ENCODE results near the gene CCL17.
"Not testable (repeated sequence)": the region's sequence is repeated elsewhere in the genome, so short reads cannot be mapped to it uniquely, and the experiment has no call there.

CCL17 gene

DNA sequence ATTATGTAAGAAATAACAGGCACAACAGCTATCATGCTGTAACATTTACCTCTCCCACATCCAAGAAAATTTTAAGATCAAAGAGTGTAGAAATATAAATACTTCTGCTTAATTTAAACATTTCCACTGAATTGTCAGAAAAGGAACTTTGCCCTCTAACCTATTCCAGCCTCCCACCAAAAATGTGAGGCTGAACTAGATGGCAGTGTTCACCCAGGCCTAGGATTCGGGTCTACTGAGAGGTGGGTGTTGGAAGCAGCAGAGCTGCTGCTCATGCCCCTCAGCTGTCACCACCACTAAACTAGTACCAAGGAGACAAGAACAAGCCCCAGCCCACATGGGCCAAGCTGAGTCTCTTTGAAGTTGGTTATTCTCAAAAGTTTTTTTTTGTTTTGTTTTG, 31.3 kb downstream of the CCL17 start:
- no peak for FAIRE-seq

DNA sequence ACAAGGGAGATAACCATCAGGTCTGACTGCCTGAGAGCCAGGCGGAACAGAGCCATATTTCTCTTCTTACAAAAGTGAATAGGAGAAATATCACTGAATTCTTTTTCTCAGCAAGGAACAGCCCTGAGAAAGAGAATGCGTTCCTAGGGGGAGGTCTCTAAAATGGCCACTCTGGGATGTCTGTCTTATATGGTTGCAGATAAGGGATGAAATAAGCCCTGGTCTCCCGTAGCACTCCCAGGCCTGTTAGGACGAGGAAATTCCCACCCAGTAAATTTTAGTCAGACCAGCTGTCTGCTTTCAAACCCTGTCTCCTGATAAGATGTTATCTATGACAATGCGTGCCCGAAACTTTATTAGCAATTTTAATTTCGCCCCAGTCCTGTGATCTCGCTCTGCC, 35.4 kb downstream of the CCL17 start:
- not testable (repeated sequence) for FAIRE-seq

DNA sequence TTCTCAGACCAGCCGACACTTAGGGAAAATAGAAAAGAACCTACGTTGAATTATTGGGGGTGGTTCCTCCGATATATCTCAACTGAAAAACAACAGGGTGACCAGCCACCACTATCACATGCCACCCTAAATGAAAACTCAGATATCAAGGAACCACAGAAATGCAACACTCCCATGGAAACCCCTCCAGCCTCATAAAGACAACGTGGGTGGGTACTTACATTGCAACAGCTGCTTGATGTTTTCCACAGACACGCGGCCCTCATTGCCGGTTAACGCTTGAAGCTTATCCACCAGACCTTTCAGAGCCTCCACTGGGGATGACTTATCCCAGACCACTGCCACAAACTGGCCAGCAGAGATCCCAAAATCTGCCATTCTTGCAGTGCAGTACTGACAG, 36.0 kb downstream of the CCL17 start:
- FAIRE-seq: not testable (repeated sequence)

DNA sequence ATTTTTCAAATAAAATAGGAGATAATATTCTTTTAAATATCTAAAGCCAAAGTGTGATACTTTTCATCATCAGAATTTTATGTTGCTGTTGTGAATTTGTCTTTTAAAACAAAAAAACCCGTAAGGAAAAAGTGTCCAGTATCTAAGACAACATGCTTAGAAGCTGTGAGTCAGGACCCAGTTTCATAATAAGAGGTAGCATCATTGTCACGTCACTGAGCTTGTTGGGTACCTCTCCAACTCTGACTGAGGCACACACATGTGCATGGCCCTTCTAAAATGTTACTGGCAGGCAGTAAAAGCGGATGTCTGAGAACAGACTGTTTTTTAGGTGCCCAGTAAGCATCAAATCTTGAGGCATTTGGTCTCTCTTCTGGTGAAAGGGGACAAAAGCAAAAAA, 40.1 kb downstream of the CCL17 start:
- no peak for FAIRE-seq

DNA sequence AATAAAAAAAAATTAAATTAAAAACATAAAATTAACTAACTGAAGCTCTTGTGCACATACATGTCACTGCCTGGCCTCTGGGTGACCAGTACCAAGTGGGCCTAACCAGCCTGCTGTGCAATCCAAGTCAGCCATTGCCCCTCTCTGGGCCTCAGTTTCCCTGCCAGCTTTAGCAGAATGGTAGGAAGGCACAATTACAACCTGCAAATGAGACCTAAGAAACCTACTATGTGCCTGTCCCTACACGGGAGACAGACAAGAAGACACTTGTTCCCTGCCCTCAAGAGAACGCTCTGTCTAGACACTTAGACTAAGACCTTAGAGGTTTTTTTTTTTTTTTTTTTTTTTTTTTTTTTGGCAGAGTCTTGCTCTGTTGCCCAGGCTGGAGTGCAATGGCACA, 40.9 kb downstream of the CCL17 start:
- FAIRE-seq: no peak

DNA sequence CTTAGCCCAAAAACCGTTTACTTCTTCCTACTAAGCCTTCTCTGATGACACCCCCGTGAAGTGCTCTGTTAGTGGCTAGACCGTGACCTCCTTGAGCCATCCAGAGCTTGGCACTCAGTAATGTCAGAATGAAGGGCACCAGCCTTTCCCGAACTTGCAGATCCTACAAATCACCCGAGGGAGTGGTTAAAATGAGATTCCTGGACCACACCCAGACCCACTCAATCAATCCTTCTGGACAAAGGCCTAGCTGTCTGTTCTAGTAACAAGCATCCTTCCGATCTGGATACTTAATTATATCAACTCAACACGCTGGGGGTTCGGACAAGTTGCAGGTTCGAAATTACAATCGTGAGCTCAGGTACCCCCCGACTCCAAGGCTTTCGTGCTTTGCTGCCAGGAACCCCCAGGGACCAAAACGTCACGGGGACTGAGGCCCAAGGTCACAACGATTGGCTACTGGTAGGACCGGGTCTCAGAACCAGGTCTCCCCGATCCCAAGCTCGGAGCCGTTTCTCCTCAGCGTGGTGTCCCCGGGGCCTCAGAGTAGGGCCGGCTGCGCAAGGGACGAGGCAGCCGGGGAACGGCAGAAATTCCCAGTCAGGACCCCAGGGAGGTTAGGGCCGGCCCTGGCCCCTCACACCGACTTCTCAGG, 42.1 kb downstream of the CCL17 start:
- no peak for FAIRE-seq

DNA sequence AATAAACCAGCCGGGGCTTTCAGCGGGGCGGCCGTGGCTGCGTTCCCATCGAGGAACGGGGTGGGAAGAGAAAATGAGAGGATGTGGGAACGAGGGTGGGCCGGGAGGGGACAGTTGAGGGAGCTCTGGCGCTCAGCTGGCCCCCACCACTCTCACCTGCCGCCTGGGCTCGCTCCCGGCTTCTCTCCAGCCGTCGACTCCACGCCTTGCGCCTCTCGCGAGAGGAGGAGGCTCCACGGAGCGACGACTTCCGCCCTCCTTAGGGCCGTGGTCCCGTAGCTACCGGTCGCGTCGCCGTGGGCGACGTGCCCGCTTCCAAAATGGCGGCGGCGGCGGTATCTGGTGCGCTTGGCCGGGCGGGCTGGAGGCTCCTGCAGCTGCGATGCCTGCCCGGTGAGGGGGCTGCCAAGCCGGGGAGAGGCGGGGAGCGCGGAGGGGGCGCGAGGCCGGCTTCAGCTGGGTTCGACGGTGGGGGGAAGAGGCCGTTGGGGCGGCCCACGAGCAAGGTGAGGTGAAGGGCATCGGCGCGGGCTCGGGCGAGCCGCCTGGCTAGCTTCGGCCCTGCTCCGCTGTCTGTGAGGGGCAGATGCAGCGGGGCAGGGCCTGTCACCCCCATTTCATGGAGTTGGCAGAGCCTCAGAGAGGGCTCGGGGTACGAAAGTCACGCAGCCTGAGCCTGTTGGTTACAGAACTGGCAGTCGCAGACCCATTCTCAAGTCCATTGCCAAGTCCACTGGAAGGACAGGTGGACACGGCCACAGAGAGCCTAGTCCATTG, 42.8 kb downstream of the CCL17 start, which contains the start of the genes CIAPIN1 and COQ9:
CIAPIN1 (minus strand) TSS at position 200 of the 777 bp plus-strand sequence. CDS start 6,457 bp downstream, outside the sequence.
COQ9 (plus strand) TSS at position 294 of the 777 bp plus-strand sequence; CDS start at position 321, 27 bp downstream.
- peak; percentile 55 for FAIRE-seq

DNA sequence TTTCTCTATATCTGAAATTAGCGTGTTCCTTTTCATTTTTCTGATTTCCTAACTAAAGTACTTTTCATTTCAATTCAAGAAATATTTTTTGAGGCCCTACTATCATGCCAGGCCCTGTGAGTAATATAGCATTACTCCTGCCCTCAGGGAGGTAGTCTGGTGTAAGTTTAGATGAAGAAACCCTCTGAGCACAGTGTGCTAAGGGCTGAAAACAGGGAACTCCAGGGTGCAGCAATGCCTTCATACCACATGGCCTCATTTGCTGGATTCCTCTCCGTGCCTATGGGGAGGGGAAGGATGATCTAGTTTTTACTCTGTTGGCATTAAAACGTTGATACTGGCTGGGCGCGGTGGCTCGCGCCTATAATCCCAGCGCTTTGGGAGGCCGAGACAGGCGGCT, 47.5 kb downstream of the CCL17 start:
- FAIRE-seq: no peak

DNA sequence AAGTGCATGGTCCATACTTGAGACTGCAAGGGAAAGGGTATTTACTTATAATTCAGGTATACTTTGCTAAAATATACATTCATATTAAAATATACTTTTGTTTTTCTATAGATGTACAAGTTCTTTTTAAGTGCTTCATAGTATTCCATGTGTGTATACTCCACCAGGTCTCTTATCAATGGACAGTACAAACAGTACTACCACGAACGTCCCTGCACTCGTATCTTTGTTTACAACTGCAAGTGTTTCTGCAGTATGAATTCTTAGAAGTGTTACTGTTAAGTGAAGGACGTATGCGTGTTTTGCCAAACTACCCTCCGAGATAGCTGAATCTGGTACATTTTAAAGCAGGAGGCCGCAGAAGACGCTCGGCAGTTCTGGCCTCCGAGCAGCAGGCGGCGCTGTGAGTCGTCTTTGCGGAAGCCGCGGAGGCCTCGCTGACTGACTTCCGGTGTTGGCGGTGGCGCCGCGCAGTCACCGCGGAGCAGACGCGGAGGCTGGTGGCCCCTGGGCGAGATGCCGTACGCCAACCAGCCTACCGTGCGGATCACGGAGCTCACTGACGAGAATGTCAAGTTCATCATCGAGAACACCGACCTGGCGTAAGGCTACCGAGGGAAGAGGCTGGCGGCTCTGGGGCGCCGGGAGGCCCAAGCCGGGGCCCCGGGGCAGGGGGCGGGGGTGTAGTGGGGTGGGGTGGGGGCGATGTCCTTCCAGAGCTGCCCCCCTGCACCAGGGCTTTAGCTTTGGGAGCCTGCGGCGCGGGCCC, 57.8 kb downstream of the CCL17 start, which contains the start of gene POLR2C:
POLR2C (plus strand) TSS at position 471 of the 769 bp plus-strand sequence; CDS start at position 517, 46 bp downstream.
- FAIRE-seq: peak; percentile 54

DNA sequence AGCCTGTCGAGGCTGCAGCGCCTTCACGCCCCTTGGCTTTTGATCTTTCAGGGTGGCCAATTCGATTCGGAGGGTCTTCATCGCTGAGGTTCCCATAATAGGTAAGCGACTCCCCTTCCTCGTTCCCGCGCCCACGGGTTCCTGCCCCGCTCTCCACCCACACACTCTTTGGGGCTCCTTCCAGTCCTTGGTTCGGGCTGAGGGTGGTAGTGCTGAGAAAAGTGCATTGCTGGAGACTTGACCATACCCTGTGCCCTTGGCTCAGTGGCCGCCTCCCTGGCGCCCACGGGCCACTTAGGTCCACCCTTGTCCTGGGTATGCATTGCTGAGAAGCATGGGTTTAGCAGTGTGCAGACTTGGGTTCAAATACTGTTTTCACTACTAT, 58.4 kb downstream of the CCL17 start:
- no peak for FAIRE-seq

DNA sequence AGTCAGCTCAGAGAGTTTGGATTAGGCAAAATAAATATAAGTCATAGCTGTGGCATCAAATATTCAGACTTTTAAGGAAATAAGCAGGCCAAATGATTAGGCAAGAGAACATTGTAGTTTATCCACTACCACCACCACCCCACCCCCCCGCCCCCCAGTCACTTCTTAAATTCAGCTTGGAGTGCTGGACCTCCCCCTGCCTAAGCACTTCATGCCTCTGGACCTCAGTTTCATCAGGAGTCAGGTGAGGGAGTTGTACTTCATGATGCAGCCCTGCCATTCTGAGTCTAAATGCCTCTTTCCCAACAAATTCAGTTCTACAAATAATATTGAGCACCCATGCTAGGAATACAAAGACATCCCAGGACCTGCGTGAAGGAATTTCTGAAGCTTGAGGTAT, 60.0 kb downstream of the CCL17 start:
- no peak for FAIRE-seq

All from G401.6 (cell line).